Activated CD8-positive, alpha-beta memory T cell treated with anti-CD3 and anti-CD28 coated beads, Interleukin-2, amount 50 U/mL, for 1 hour (primary cell): Measurements from ENCODE around the gene SCN3B.
A peak's percentile ranks its signal among the peaks of the same experiment; 100 is the strongest.

Experiments used
- DNase-seq: peaks from one replicate; pipeline ENCODE4 v3.0.0-alpha.2; 2020; ENCODE audit errors: extremely low read depth

SCN3B gene

GRCh38 chr11:123653827-123654565, 428 bp downstream of the SCN3B start:
- DNase-seq: no peak

- no peak for DNase-seq
These were observed 969 bp downstream of the SCN3B start for GRCh38 chr11:123653483-123653826.

- DNase-seq: no peak
These were observed 1.8 kb downstream of the SCN3B start for GRCh38 chr11:123652599-123652998.

- no peak for DNase-seq
These were observed 3.5 kb downstream of the SCN3B start for GRCh38 chr11:123650901-123651300.

DNA sequence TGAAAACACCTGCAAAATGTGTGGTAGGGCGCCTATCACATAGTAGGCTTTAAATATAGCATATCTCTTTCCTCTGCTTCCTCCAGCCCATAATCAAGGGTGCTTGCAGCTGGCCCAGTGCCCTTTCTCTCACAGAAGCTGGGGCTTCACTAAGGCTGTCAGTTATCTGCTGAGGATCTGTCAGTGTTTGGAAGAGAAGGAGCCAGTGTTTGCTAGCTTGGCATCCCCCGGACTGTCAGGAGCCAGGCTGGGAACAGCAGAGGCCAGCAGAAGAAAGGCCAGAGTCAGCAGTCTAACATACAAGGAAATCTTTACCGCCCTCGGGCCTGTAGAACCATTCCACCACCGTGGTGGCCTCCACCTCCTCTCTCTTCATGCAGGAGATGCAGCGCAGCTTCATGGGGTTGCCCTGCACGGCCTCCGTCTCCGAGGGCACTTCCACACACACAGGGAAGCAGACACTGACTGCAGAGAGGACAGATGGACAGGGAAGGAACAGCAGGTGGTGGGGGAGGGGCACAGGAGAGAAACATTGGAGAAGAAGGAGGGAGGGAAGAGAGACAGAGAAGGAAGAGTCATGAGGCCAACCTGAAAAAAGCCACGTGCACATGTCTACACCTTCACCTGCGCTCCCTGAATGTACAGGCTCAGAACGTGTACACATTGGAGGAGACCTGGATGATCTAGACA, 9.0 kb downstream of the SCN3B start:
- DNase-seq: no peak

GRCh38 chr11:123642435-123642834, 12.0 kb downstream of the SCN3B start:
- DNase-seq: no peak

- DNase-seq: no peak
These were observed 13.0 kb downstream of the SCN3B start for GRCh38 chr11:123641495-123641840.

DNA sequence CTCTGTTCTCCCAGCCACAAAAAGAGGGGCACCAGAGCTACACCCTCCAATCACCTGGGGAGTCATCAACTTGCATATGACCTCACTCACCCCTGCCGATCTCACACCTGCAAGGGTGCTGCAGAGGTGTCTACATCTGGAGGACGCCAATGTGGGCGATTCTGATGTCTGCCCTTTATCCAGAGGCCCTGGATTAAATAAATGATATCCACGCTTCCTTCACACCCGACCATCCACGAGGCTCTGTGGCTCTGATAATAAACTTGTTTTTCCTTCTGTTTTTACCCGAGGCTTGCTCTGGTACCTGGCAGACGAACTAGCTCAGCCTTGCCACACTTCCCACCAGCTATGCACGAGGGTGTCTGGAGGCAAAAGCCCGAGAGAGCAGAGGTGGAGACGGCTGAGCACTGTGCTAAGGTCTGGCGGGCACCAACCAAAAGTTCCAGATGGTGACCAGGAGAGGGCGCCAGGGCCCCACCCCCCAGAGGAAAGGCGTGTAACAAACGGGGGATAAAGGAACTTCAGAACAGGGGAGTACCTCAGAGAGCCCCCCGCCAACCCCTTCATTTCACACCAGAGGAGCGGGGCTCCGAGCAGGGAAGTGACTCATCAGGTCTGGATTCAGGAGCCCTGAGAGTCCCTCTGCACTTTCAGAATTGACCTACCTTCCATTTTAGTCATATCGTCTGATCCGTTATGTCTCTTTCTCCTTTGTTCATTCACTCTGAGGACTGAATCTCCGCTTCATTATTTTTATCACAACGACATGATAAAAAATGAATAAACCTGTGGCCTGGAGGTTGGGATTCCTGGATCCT, 13.5 kb downstream of the SCN3B start:
- DNase-seq: peak; percentile 5

DNA sequence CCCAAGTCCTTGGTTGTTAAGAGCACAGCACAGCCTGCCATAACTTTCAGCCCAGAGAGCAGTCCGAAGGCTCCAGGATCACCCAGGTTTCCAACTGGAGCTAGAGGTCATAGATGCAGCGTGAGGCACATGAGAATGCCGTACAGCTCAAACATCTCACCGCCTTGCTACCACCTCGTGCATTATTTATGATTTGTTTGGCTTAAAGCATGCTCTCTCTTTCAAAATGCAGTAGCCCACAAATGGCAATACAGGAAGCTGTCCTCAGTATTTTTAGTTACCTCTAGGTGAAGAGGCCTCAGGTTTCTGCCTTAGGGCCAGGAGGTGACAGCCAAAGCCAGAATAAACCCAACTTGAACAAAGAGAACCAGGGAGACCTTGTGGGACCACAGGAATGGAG, 14.4 kb downstream of the SCN3B start:
- DNase-seq: no peak

DNA sequence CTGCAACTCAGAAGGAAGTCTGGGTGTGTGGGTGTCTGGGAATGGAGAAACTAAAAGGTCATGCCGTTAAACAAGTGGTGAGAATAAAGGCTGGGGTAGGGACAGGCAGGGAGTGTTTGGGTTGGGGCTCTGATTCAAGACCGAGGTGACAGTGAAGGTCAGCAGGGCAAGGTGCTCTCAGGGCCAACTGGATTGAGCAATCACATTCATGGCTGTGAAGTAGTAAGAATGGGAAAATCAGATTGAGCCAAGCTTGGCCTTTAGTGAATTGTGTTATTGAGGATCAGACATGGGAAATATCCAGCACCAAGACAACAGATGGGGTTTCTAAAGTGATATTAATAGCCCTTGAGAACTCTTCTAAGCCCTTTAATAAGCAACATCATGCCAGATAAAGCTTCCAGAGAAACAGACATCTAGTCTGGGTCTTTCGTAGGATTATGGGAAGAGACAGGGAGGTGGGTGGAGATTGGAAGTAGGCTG, 24.3 kb downstream of the SCN3B start:
- DNase-seq: no peak

GRCh38 chr11:123628936-123629683, 25.3 kb downstream of the SCN3B start:
- DNase-seq: no peak

DNA sequence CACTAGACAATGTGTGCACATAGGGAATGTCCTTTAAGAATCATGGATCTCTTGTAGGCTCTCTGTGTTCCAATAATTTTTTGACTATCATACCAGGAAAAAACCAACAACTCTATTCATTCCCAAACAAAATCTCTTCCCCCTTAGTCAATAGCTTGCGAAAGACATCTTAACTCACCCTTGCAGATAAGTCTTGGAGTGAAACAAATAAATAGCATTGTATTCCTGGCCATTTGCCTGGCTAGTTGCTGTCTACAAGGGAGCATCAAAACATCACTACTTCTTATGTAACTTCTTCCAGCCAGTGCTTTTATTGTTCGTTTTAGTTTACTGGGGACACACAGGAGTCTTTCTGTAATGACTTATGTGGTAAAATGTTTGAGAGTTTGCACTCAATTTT, 29.4 kb downstream of the SCN3B start:
- no peak for DNase-seq

- DNase-seq: no peak
These were observed 31.8 kb downstream of the SCN3B start for GRCh38 chr11:123622576-123622975.

DNA sequence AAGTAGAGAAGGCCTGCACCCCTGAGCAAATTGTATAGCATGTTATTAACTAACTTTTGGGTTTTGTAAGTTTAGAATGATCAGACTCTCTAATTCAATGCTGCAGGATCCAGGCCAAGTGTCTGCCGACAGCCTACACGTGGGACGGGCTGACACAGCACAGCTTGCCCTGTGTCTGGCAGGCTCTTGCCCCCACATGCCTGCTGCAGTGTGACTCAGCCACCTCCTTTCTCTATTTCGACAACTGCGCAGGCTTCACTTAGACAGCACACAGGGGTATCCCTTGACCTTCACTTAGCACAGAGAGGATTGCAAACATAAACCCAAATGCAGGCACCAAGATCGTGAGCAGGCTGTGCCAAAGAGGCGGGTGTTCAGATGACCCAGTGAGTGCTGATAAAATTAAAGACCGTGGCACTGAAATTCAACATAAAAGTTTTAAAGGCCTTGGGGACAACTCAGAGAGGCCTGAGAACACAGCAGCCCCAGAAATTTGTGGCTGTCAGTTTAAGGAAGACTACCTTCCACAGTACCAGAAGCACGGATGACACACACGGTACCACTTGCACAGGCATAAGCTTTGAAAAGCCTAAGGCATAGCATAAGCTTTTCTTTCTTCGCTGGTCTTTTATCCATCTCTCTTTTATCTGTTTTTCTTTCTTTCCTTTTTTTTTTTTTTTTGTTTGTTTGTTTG, 37.8 kb downstream of the SCN3B start:
- DNase-seq: no peak

GRCh38 chr11:123611698-123612097, 42.7 kb downstream of the SCN3B start:
- DNase-seq: no peak

- no peak for DNase-seq
These were observed 45.5 kb downstream of the SCN3B start for GRCh38 chr11:123608945-123609344.

- DNase-seq: no peak
These were observed 46.1 kb downstream of the SCN3B start for GRCh38 chr11:123608371-123608770.

GRCh38 chr11:123607781-123608180, 46.6 kb downstream of the SCN3B start:
- DNase-seq: no peak

DNA sequence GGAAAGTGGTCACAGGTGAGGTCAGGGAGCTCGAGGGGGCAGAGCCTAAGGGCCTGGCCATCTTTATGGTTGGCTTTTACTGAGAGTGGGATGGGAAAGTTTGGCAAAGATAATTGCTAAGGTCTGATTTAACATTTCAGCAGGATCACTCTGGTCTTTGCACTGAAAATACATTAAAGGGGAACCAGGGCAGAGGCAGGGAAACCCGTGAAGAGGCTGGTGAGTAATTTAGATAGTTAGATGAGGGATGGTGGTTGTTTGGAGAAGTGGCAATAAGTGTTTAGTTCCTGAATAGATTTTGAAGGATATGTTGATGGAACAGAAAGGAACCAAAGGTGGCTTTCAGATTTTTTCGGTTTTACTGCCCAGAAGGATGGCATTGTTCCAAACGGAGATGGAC, 50.8 kb downstream of the SCN3B start:
- DNase-seq: no peak

- no peak for DNase-seq
These were observed 52.7 kb downstream of the SCN3B start for GRCh38 chr11:123601743-123602142.

DNA sequence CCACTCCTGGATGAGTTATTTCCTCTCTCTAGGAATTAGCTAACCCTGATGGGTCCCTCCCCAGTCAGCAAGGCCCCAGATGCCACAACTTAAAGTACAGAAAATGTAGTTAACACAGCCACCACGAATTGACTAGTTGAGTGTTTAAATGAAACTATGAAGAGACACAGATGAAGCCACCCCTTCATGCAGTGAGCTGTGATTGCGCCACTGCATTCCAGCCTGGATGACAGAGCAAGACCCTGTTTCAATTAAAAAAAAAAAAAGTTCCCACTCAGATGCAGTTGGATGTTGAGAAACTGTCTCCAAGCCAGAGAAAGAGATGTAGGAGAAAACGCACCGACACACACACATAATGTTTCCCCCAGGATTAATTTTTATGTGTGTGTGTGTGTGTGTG, 53.3 kb downstream of the SCN3B start:
- no peak for DNase-seq
